ENCODE data around the gene ATP8B4. TPM values are rescaled to one million over a fixed set of nuclear protein-coding genes. Genes with fewer than 3 reads are reported as not detected.

The ATP8B4 gene
- polyA plus RNA-seq, 6 donors from 2014 or later = not detected

GRCh38 chr15:50044406-50044805 lies 74.6 kb downstream of the ATP8B4 start:
- ATAC-seq (ENCODE audit: low read depth in 2 of 2) (no peak), DNase-seq (no peak)
- Mint-ChIP-seq H3K4me3 (no peak overlapping the region), H3K27ac (no peak overlapping the region), H3K27me3 (peaks cover 0 to 4% (median 0%) of the 10 kb centered on the region in 3 donors), H3K9me3 (peaks cover 7 to 26% (median 12%) of the 10 kb centered on the region in 7 donors), H3K36me3 (peaks cover 5 to 14% of the 10 kb centered on the region in 2 donors), H3K4me1 (no peaks in the 10 kb centered on the region)

GRCh38 chr15:50042775-50043174 lies 76.3 kb downstream of the ATP8B4 start:
- H3K36me3 Mint-ChIP-seq = peaks cover 5 to 14% of the 10 kb centered on the region in 2 donors
- peak overlapping the region in 1 of 8 donors; percentile 15 for H3K4me3 Mint-ChIP-seq
- peaks cover 7 to 26% (median 12%) of the 10 kb centered on the region in 7 donors for H3K9me3 Mint-ChIP-seq
- no peak overlapping the region for H3K27ac Mint-ChIP-seq
- DNase-seq (no peak), ATAC-seq (ENCODE audit: low read depth in 2 of 2) (no peak)
- H3K4me1 Mint-ChIP-seq = no peaks in the 10 kb centered on the region
- no peaks in the 10 kb centered on the region for H3K27me3 Mint-ChIP-seq

GRCh38 chr15:50030456-50030855 lies 88.6 kb downstream of the ATP8B4 start:
- Mint-ChIP-seq H3K27me3 (peaks cover 0 to 3% (median 0%) of the 10 kb centered on the region in 3 donors), H3K9me3 (no peaks in the 10 kb centered on the region), H3K4me1 (no peaks in the 10 kb centered on the region), H3K27ac (no peak overlapping the region), H3K36me3 (no peaks in the 10 kb centered on the region), H3K4me3 (no peak overlapping the region)
- no peak for ATAC-seq (ENCODE audit: low read depth in 2 of 2)
- no peak for DNase-seq

GRCh38 chr15:50028326-50028725 lies 90.7 kb downstream of the ATP8B4 start:
- no peak overlapping the region for H3K4me3 Mint-ChIP-seq
- H3K36me3 Mint-ChIP-seq = no peaks in the 10 kb centered on the region
- no peak overlapping the region for H3K27ac Mint-ChIP-seq
- H3K4me1 Mint-ChIP-seq = no peaks in the 10 kb centered on the region
- no peaks in the 10 kb centered on the region for H3K9me3 Mint-ChIP-seq
- peaks cover 0 to 3% (median 0%) of the 10 kb centered on the region in 3 donors for H3K27me3 Mint-ChIP-seq
- DNase-seq (no peak), ATAC-seq (ENCODE audit: low read depth in 2 of 2) (no peak)

- no peaks in the 10 kb centered on the region for H3K4me1 Mint-ChIP-seq
- ATAC-seq (ENCODE audit: low read depth in 2 of 2) = no peak
- H3K4me3 Mint-ChIP-seq = no peak overlapping the region
- no peak overlapping the region for H3K27ac Mint-ChIP-seq
- no peak for DNase-seq
- H3K9me3 Mint-ChIP-seq = no peaks in the 10 kb centered on the region
- H3K27me3 Mint-ChIP-seq = peaks cover 0 to under 1% (median 0%) of the 10 kb centered on the region in 3 donors
- H3K36me3 Mint-ChIP-seq = no peaks in the 10 kb centered on the region
Observed at GRCh38 chr15:50024281-50024680, 94.8 kb downstream of the ATP8B4 start.

- DNase-seq (no peak), ATAC-seq (ENCODE audit: low read depth in 2 of 2) (no peak)
- Mint-ChIP-seq H3K27ac (no peak overlapping the region), H3K4me3 (no peak overlapping the region), H3K27me3 (no peaks in the 10 kb centered on the region), H3K36me3 (no peaks in the 10 kb centered on the region), H3K9me3 (peaks cover 0 to 6% (median 0%) of the 10 kb centered on the region in 7 donors), H3K4me1 (no peaks in the 10 kb centered on the region)
Observed at GRCh38 chr15:50018491-50018890, 100.5 kb downstream of the ATP8B4 start.

- no peak overlapping the region for H3K4me3 Mint-ChIP-seq
- ATAC-seq (ENCODE audit: low read depth in 2 of 2) (no peak), DNase-seq (no peak)
- peaks cover 0 to 6% (median 0%) of the 10 kb centered on the region in 7 donors for H3K9me3 Mint-ChIP-seq
- H3K27ac Mint-ChIP-seq = no peak overlapping the region
- no peaks in the 10 kb centered on the region for H3K4me1 Mint-ChIP-seq
- no peaks in the 10 kb centered on the region for H3K36me3 Mint-ChIP-seq
- H3K27me3 Mint-ChIP-seq = no peaks in the 10 kb centered on the region
Observed at GRCh38 chr15:50017522-50017921, 101.5 kb downstream of the ATP8B4 start.

- ATAC-seq (ENCODE audit: low read depth in 2 of 2) (no peak), DNase-seq (no peak)
- no peak overlapping the region for H3K4me3 Mint-ChIP-seq
- no peak overlapping the region for H3K27ac Mint-ChIP-seq
- H3K27me3 Mint-ChIP-seq = no peaks in the 10 kb centered on the region
- H3K4me1 Mint-ChIP-seq = no peaks in the 10 kb centered on the region
- H3K9me3 Mint-ChIP-seq = peaks cover 0 to 6% (median 0%) of the 10 kb centered on the region in 7 donors
- H3K36me3 Mint-ChIP-seq = no peaks in the 10 kb centered on the region
Observed at GRCh38 chr15:50016951-50017350, 102.1 kb downstream of the ATP8B4 start.

- DNase-seq (no peak), ATAC-seq (ENCODE audit: low read depth in 2 of 2) (no peak)
- H3K9me3 Mint-ChIP-seq = peaks cover 0 to 6% (median 0%) of the 10 kb centered on the region in 7 donors
- no peaks in the 10 kb centered on the region for H3K4me1 Mint-ChIP-seq
- no peaks in the 10 kb centered on the region for H3K36me3 Mint-ChIP-seq
- H3K27me3 Mint-ChIP-seq = no peaks in the 10 kb centered on the region
- no peak overlapping the region for H3K27ac Mint-ChIP-seq
- no peak overlapping the region for H3K4me3 Mint-ChIP-seq
Observed at GRCh38 chr15:50012790-50013189, 106.2 kb downstream of the ATP8B4 start.

GRCh38 chr15:50009634-50010033 lies 109.4 kb downstream of the ATP8B4 start:
- H3K4me3 Mint-ChIP-seq = no peak overlapping the region
- H3K36me3 Mint-ChIP-seq = no peaks in the 10 kb centered on the region
- H3K4me1 Mint-ChIP-seq = no peaks in the 10 kb centered on the region
- ATAC-seq (ENCODE audit: low read depth in 2 of 2) (no peak), DNase-seq (no peak)
- H3K27me3 Mint-ChIP-seq = no peaks in the 10 kb centered on the region
- H3K27ac Mint-ChIP-seq = no peak overlapping the region
- H3K9me3 Mint-ChIP-seq = peaks cover 0 to under 1% (median 0%) of the 10 kb centered on the region in 7 donors

GRCh38 chr15:50003786-50004334 lies 115.2 kb downstream of the ATP8B4 start:
- H3K27me3 Mint-ChIP-seq = no peaks in the 10 kb centered on the region
- peaks cover 0 to 10% (median 1%) of the 10 kb centered on the region in 7 donors for H3K9me3 Mint-ChIP-seq
- DNase-seq (peak; percentile 32), ATAC-seq (ENCODE audit: low read depth in 2 of 2) (peak; percentile 84 to 86)
- peaks cover 0 to 7% (median 6%) of the 10 kb centered on the region in 3 donors for H3K4me1 Mint-ChIP-seq
- peak overlapping the region in 2 of 6 donors; percentile 74 to 79 for H3K27ac Mint-ChIP-seq
- H3K4me3 Mint-ChIP-seq = no peak overlapping the region
- no peaks in the 10 kb centered on the region for H3K36me3 Mint-ChIP-seq

GRCh38 chr15:49991587-49991986 lies 127.4 kb downstream of the ATP8B4 start:
- no peak overlapping the region for H3K4me3 Mint-ChIP-seq
- no peak overlapping the region for H3K27ac Mint-ChIP-seq
- no peaks in the 10 kb centered on the region for H3K27me3 Mint-ChIP-seq
- no peaks in the 10 kb centered on the region for H3K9me3 Mint-ChIP-seq
- no peaks in the 10 kb centered on the region for H3K4me1 Mint-ChIP-seq
- ATAC-seq (ENCODE audit: low read depth in 2 of 2) = no peak
- no peak for DNase-seq
- no peaks in the 10 kb centered on the region for H3K36me3 Mint-ChIP-seq

- H3K9me3 Mint-ChIP-seq = no peaks in the 10 kb centered on the region
- H3K36me3 Mint-ChIP-seq = no peaks in the 10 kb centered on the region
- no peak overlapping the region for H3K27ac Mint-ChIP-seq
- no peaks in the 10 kb centered on the region for H3K27me3 Mint-ChIP-seq
- no peak overlapping the region for H3K4me3 Mint-ChIP-seq
- DNase-seq (no peak), ATAC-seq (ENCODE audit: low read depth in 2 of 2) (no peak)
- no peaks in the 10 kb centered on the region for H3K4me1 Mint-ChIP-seq
Observed at GRCh38 chr15:49990835-49991545, 128.0 kb downstream of the ATP8B4 start.

- Mint-ChIP-seq H3K36me3 (no peaks in the 10 kb centered on the region), H3K27me3 (no peaks in the 10 kb centered on the region), H3K27ac (no peak overlapping the region), H3K4me1 (no peaks in the 10 kb centered on the region), H3K4me3 (no peak overlapping the region), H3K9me3 (no peaks in the 10 kb centered on the region)
- ATAC-seq (ENCODE audit: low read depth in 2 of 2) = no peak
- no peak for DNase-seq
Observed at GRCh38 chr15:49989498-49989897, 129.5 kb downstream of the ATP8B4 start.

Data from naive B cell (primary cell).